ENCODE data around the gene ERCC2.

DNA sequence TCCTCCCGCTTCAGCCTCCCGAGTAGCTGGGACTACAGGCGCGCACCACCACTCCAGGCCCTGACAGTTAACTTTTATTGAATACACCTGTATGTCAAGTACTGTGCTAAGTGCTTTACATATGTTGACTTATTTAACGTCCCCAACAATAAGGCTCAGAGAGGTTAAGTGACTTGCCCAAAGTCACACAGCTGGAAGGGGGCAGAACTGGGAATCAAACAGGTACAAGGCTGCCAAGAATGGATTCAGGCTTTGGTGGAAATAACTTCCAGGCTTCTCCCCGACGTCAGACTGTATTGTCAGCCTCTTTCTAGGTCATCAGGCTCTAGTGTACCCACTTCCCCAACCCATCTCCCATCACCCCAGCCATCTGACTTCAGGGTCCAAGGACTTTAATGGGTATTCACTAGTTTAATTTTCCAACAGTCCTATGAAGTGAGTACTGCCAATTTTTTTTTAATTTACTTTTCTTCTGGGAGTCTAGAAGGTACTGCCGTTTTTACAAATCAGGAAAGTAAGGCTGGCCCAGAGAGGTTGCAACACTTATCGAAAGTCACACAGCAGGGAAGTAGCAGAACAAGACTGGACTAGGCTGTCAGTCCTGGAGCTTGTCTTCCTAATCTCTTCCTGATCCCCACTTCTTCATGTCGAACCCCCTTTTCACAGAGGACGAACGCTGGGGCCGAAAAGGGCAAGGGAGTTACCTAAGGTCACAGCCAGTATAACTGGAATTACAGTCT is 42.8 kb downstream of the ERCC2 start:
- TF ChIP-seq, protein P1, sequence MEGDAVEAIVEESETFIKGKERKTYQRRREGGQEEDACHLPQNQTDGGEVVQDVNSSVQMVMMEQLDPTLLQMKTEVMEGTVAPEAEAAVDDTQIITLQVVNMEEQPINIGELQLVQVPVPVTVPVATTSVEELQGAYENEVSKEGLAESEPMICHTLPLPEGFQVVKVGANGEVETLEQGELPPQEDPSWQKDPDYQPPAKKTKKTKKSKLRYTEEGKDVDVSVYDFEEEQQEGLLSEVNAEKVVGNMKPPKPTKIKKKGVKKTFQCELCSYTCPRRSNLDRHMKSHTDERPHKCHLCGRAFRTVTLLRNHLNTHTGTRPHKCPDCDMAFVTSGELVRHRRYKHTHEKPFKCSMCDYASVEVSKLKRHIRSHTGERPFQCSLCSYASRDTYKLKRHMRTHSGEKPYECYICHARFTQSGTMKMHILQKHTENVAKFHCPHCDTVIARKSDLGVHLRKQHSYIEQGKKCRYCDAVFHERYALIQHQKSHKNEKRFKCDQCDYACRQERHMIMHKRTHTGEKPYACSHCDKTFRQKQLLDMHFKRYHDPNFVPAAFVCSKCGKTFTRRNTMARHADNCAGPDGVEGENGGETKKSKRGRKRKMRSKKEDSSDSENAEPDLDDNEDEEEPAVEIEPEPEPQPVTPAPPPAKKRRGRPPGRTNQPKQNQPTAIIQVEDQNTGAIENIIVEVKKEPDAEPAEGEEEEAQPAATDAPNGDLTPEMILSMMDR (IDR thresholded peaks at IDR 0.05): no peak
- TF ChIP-seq POLR2AphosphoS5 (IDR thresholded peaks at IDR 0.05): no peak
- no peak for TF ChIP-seq POLR2A (IDR thresholded peaks at IDR 0.05)

All from upper lobe of left lung (tissue), 4 donors.